AG09319 (cell line): Measurements from ENCODE around the gene XXYLT1.
"Not testable (repeated sequence)": the region's sequence is repeated elsewhere in the genome, so short reads cannot be mapped to it uniquely, and the experiment has no call there.

Experiments used
- DNase-seq: peaks from one replicate; pipeline ENCODE4 v3.0.0-alpha.2; 2010; ENCODE audit warnings: low read depth; ENCODE audit errors: extremely low read depth
- TF ChIP-seq, protein P1 (sequence below): IDR thresholded peaks from 2 replicates; pipeline ENCODE4 v1.5.1; 2011; ENCODE audit warnings: low read depth, mild to moderate bottlenecking, inconsistent platforms, low read length, moderate library complexity

Gene XXYLT1

DNA sequence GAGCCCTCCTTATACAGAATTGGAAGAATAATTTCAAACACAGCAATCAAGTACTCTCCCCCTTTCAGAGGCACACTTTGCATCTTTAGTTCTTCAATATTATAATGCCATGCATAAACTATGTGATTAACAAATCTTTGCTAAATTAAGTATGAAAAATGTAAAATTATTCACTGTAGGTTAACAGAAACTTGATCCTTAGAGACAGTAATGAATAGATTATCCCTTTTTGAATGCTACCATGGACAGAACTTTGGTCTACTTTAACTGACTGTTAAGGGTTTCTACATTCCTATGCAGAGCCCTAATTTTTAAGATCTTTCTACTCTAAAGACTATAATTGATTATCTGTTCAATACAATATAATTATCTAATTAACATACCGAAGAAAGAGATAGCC is 25.7 kb upstream of the XXYLT1 start:
- no peak for DNase-seq

DNA sequence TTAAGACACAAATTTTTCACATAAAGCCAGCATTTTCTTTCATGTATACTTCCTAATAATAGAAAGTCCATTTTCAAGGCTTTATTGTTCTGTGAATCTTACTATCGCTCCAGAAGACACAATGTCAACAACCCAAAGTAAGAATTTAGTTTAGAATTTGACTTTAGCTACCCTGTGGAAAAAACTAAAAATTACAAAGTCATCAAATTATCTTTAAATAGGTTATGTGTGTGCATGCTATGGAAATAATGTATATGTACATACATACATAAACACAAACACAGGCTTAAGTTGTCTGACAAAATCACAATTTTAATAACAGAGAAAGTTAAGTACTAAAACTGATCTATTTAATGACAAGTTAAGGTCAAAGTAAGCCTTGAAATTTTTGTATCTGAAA is 20.2 kb upstream of the XXYLT1 start:
- TF ChIP-seq, protein P1, sequence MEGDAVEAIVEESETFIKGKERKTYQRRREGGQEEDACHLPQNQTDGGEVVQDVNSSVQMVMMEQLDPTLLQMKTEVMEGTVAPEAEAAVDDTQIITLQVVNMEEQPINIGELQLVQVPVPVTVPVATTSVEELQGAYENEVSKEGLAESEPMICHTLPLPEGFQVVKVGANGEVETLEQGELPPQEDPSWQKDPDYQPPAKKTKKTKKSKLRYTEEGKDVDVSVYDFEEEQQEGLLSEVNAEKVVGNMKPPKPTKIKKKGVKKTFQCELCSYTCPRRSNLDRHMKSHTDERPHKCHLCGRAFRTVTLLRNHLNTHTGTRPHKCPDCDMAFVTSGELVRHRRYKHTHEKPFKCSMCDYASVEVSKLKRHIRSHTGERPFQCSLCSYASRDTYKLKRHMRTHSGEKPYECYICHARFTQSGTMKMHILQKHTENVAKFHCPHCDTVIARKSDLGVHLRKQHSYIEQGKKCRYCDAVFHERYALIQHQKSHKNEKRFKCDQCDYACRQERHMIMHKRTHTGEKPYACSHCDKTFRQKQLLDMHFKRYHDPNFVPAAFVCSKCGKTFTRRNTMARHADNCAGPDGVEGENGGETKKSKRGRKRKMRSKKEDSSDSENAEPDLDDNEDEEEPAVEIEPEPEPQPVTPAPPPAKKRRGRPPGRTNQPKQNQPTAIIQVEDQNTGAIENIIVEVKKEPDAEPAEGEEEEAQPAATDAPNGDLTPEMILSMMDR = no peak
- DNase-seq = no peak

More for the DNA sequence above, 25.7 kb upstream of the XXYLT1 start:
- TF ChIP-seq, protein P1 = no peak

DNA sequence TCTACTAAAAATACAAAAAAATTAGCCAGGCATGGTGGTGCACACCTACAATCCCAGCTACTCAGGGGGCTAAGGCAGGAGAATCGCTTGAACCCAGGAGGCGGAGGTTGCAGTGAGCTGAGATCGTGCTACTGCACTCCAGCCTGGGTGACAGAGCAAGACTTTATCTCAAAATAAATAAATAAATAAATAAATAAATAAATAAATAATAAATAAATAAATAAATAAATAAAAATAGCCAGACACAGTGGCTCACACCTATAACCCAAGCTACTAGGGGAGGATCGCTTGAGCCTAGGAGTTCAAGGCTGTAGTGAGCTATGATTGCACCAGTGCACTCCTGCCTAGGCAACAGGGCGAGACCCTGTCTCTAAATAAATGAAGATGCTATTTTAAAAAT is 19.7 kb upstream of the XXYLT1 start:
- DNase-seq = not testable (repeated sequence)

DNA sequence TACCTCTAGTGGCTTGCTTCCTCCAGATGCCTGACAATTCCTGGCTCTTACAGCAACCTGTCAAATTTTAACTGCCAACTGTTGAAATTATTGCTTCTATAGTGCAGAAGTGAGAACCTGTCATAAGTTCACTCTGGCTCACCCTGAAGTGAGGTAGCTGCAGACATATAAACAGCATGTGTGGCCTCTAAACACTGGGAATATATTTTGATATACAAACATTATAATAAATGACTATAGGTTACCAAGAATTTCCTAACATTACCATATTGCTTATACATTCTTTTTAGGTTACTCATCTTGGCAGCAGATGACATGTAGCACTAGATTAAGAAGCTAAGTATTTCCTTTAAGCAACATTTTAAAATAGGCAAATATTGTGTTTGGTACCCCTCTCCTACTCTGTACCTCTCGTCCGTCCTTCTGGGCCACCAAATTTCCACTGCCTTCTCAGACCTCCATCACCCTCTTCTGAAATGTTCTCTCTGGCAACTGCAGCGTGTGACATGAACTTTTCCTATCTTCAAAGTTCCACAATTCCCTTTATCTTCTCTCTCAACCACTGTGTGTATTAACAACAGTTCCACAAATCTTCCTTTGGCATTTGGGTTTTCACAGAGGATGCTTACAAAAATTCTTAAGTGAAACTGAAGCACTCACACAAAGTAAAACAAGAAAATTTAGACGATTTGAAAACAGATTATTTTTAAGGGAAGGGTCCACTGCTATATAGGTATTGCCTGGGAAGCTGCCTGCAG is 15.3 kb upstream of the XXYLT1 start:
- DNase-seq = no peak
- TF ChIP-seq, protein P1 = no peak

DNA sequence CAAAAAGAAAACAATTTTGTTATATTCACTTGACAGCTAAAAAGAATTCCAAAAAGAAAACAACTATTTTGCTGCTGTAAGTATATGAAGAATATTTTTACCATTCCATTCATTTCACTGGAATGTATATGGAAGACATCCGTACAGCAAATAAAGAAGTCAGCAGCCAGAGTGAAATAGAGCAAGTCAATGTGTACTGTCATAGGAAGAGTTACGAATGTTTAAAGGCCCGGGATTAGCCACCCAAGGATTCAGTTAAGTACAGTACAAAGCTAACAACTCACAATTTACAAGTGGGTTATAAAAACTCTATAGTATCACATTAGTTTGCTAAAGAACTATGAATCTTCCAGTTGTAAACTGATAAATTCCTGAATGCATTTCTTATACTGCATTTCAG is 14.4 kb upstream of the XXYLT1 start:
- DNase-seq = no peak
- TF ChIP-seq, protein P1 = no peak

DNA sequence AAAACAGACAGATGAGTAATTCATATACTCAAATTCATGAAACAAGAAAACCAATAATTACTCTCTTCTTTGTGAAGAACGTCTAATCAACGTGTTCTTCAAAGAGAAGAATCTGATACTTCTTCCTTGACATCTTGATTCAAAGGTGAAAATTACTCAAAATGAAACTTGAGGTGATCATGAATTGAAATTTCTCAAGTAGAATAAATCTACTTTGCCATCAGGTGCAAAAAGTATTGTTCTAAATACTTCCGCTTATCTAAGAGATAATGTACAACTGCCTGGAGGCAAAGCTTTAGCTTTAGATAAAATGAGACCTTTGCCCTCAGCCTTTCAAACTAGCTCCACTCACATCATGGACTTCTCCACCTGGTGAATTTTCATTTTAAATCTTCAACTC is 13.9 kb upstream of the XXYLT1 start:
- TF ChIP-seq, protein P1 = no peak
- no peak for DNase-seq

DNA sequence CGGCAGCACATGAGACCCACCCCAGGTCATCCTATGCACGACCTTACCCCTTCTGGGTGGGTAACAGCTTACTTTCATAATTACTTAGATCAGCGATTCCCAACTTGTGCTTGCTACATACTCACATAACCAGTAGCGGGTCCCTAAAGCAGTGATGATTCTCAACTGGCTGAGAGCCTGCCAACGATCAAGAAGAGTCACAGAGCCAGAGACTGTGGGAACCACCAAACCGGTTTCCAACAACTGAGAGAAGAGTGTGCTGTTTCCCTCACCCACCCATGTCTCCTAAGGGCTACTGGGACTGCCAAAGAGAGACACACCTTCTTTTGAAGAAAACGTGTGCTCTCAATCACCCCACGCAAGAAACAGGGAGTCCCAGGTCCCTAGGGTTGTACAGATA is 12.0 kb upstream of the XXYLT1 start:
- TF ChIP-seq, protein P1 = no peak
- no peak for DNase-seq
